ENCODE data around the gene TRIM67.

GRCh38 chr1:231171623-231172197 lies 9.9 kb downstream of the TRIM67 start:
- TF ChIP-seq, protein P1, sequence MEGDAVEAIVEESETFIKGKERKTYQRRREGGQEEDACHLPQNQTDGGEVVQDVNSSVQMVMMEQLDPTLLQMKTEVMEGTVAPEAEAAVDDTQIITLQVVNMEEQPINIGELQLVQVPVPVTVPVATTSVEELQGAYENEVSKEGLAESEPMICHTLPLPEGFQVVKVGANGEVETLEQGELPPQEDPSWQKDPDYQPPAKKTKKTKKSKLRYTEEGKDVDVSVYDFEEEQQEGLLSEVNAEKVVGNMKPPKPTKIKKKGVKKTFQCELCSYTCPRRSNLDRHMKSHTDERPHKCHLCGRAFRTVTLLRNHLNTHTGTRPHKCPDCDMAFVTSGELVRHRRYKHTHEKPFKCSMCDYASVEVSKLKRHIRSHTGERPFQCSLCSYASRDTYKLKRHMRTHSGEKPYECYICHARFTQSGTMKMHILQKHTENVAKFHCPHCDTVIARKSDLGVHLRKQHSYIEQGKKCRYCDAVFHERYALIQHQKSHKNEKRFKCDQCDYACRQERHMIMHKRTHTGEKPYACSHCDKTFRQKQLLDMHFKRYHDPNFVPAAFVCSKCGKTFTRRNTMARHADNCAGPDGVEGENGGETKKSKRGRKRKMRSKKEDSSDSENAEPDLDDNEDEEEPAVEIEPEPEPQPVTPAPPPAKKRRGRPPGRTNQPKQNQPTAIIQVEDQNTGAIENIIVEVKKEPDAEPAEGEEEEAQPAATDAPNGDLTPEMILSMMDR (conservative IDR thresholded peaks at IDR 0.05; ENCODE audit: low read depth, low read length), result no peak
- no peak for TF ChIP-seq EZH2 (IDR thresholded peaks at IDR 0.05; ENCODE audit: borderline replicate concordance, low read depth, low read length, poor library complexity, severe bottlenecking)

All from A673 (cell line).